ENCODE measurements around the gene ADH1A. TPM values are rescaled to one million over a fixed set of nuclear protein-coding genes. Genes with fewer than 3 reads are reported as not detected.

ADH1A gene
- total RNA-seq, 4 donors from 2014 or later: 0.54 to 1.4 TPM; not detected in 2

GRCh38 chr4:99275885-99276284 is 14.9 kb downstream of the ADH1A start:
- Histone ChIP-seq H3K4me3 (no peak overlapping the region), H3K27ac (no peak overlapping the region), H3K27me3 (no peaks in the 10 kb centered on the region), H3K9me3 (no peaks in the 10 kb centered on the region), H3K4me1 (no peaks in the 10 kb centered on the region), H3K36me3 (no peaks in the 10 kb centered on the region)
- WGBS, 2 donors (ENCODE audit: low coverage in 1 of 2): 69 to 73% methylated on average over 3 of the region's 3 CpGs
- no peak for ATAC-seq
- TF ChIP-seq, protein P1, sequence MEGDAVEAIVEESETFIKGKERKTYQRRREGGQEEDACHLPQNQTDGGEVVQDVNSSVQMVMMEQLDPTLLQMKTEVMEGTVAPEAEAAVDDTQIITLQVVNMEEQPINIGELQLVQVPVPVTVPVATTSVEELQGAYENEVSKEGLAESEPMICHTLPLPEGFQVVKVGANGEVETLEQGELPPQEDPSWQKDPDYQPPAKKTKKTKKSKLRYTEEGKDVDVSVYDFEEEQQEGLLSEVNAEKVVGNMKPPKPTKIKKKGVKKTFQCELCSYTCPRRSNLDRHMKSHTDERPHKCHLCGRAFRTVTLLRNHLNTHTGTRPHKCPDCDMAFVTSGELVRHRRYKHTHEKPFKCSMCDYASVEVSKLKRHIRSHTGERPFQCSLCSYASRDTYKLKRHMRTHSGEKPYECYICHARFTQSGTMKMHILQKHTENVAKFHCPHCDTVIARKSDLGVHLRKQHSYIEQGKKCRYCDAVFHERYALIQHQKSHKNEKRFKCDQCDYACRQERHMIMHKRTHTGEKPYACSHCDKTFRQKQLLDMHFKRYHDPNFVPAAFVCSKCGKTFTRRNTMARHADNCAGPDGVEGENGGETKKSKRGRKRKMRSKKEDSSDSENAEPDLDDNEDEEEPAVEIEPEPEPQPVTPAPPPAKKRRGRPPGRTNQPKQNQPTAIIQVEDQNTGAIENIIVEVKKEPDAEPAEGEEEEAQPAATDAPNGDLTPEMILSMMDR (IDR thresholded peaks at IDR 0.05): no peak
- TF ChIP-seq EP300 (IDR thresholded peaks at IDR 0.05): no peak
- TF ChIP-seq POLR2AphosphoS5 (IDR thresholded peaks at IDR 0.05): no peak

GRCh38 chr4:99275050-99275449 is 15.7 kb downstream of the ADH1A start:
- Histone ChIP-seq H3K27ac (no peak overlapping the region), H3K4me1 (no peaks in the 10 kb centered on the region), H3K27me3 (no peaks in the 10 kb centered on the region), H3K9me3 (peaks cover 0 to 6% (median 0%) of the 10 kb centered on the region in 3 donors), H3K4me3 (no peak overlapping the region), H3K36me3 (no peaks in the 10 kb centered on the region)
- no peak for TF ChIP-seq POLR2AphosphoS5 (IDR thresholded peaks at IDR 0.05)
- TF ChIP-seq POLR2A (IDR thresholded peaks at IDR 0.05): no peak
- no peak for TF ChIP-seq EP300 (IDR thresholded peaks at IDR 0.05)
- TF ChIP-seq, protein P1 (IDR thresholded peaks at IDR 0.05): no peak
- ATAC-seq: no peak
- 93 to 97% methylated on average over 5 of the region's 5 CpGs for WGBS, 2 donors (ENCODE audit: low coverage in 1 of 2)

- peaks cover 0 to 10% (median 0%) of the 10 kb centered on the region in 3 donors for H3K9me3 ChIP-seq
- no peak overlapping the region for H3K27ac ChIP-seq
- TF ChIP-seq POLR2A (IDR thresholded peaks at IDR 0.05) (no peak), EP300 (IDR thresholded peaks at IDR 0.05) (no peak), POLR2AphosphoS5 (IDR thresholded peaks at IDR 0.05) (no peak)
- TF ChIP-seq, protein P1 (IDR thresholded peaks at IDR 0.05): no peak
- no peak overlapping the region for H3K4me3 ChIP-seq
- ATAC-seq: no peak
- H3K36me3 ChIP-seq: no peaks in the 10 kb centered on the region
- WGBS, 2 donors (ENCODE audit: low coverage in 1 of 2): 68 to 75% methylated on average over 2 of the region's 2 CpGs
- H3K27me3 ChIP-seq: no peaks in the 10 kb centered on the region
- H3K4me1 ChIP-seq: no peaks in the 10 kb centered on the region
Measured at GRCh38 chr4:99273704-99274103, 17.1 kb downstream of the ADH1A start.

DNA sequence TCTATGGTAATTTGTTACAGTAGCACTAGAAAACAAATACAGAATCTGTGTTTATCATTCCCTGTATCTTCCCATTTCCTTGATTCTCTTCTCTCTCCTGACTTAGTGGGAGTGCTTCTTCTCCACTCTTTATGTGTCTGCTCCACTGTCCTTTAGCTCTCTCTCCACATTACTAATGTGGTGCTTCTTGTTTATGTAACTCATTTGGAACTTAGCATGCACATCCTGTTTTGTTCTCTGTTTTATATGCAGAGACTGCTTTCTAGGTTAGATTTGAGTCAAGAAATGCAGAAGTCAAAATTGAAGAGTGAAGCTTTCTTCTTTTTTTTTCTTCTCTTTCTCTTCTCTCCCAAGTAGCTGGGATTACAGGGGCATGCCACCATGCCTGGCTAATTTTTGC is 25.9 kb downstream of the ADH1A start:
- H3K27me3 ChIP-seq: no peaks in the 10 kb centered on the region
- no peak overlapping the region for H3K27ac ChIP-seq
- ATAC-seq: no peak
- no peak for TF ChIP-seq POLR2AphosphoS5 (IDR thresholded peaks at IDR 0.05)
- TF ChIP-seq, protein P1 (IDR thresholded peaks at IDR 0.05): no peak
- no peak for TF ChIP-seq EP300 (IDR thresholded peaks at IDR 0.05)
- no peak for TF ChIP-seq POLR2A (IDR thresholded peaks at IDR 0.05)
- no peak overlapping the region for H3K4me3 ChIP-seq
- no peaks in the 10 kb centered on the region for H3K36me3 ChIP-seq
- H3K9me3 ChIP-seq: peaks cover 0 to 3% (median 0%) of the 10 kb centered on the region in 3 donors
- H3K4me1 ChIP-seq: no peaks in the 10 kb centered on the region

DNA sequence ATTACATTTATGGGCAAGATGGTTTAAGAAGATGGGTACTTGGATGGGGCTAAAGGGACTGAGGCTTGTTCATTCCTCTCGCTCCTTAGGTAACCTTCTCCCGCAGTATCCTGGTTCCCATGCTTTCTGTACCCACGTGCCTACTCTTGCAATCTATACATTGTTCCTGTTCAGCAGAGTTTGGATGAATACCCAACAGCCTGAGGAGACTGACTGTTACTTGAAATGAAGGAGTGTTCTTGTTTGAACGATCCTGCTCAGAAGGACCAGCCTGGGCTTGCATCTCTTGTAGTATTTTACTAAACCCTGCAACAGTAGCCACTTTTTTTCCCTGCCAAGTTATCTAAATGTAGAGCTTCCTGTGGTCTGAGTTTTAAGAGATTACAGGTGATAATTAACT is 38.0 kb downstream of the ADH1A start:
- no peak for ATAC-seq

More for the DNA sequence above, 38.0 kb downstream of the ADH1A start:
- TF ChIP-seq POLR2A (IDR thresholded peaks at IDR 0.05): no peak
- TF ChIP-seq POLR2AphosphoS5 (IDR thresholded peaks at IDR 0.05): no peak
- no peak for TF ChIP-seq EP300 (IDR thresholded peaks at IDR 0.05)
- TF ChIP-seq, protein P1 (IDR thresholded peaks at IDR 0.05): no peak
- 88% methylated on average over 4 of the region's 4 CpGs for WGBS, 2 donors (ENCODE audit: low coverage in 1 of 2)
- H3K27ac ChIP-seq: no peak overlapping the region
- H3K9me3 ChIP-seq: no peaks in the 10 kb centered on the region
- no peaks in the 10 kb centered on the region for H3K27me3 ChIP-seq
- H3K36me3 ChIP-seq: no peaks in the 10 kb centered on the region
- H3K4me1 ChIP-seq: peaks cover 0 to 7% (median 3%) of the 10 kb centered on the region in 3 donors
- no peak overlapping the region for H3K4me3 ChIP-seq
